Measurements from ENCODE around the gene CD2.

Gene CD2

GRCh38 chr1:116793357-116793935 lies 39.2 kb downstream of the CD2 start:
- H2BK15ac ChIP-seq (replicated peaks; ENCODE audit: low read depth) = no peak overlapping the region
- no peaks in the 10 kb centered on the region for H3K27me3 ChIP-seq (ENCODE audit: insufficient read depth, low read length, poor library complexity)
- no peaks in the 10 kb centered on the region for H3K4me1 ChIP-seq (ENCODE audit: control insufficient read depth, low read depth, low read length)
- H3K56ac ChIP-seq (ENCODE audit: low read length) = no peak overlapping the region
- DNase-seq = no peak
- H3K4me2 ChIP-seq (ENCODE audit: low read length) = no peak overlapping the region
- H3K79me2 ChIP-seq (ENCODE audit: control insufficient read depth, insufficient read depth, low read length) = no peaks in the 10 kb centered on the region
- H4K8ac ChIP-seq (ENCODE audit: low read depth, low read length) = no peak overlapping the region
- no peak overlapping the region for H2AK5ac ChIP-seq (ENCODE audit: low read length)
- no peak overlapping the region for H2BK120ac ChIP-seq (ENCODE audit: low read depth, low read length)
- no peak overlapping the region for H2BK5ac ChIP-seq (ENCODE audit: low read length)
- no peak overlapping the region for H3K9ac ChIP-seq (ENCODE audit: low read length)
- no peaks in the 10 kb centered on the region for H3K79me1 ChIP-seq (ENCODE audit: low read length)
- H4K5ac ChIP-seq (ENCODE audit: low read length) = no peak overlapping the region
- no CpG with 5 or more reads among the region's 2 CpGs for WGBS (ENCODE audit: extremely low coverage, insufficient coverage, low lambda C conversion rate)
- H3K18ac ChIP-seq (ENCODE audit: low read length) = no peak overlapping the region
- no peak overlapping the region for H3K27ac ChIP-seq (ENCODE audit: low read depth, low read length)
- no peaks in the 10 kb centered on the region for H3K36me3 ChIP-seq (ENCODE audit: control insufficient read depth, insufficient read depth, low read length)
- no peak overlapping the region for H3K4me3 ChIP-seq (ENCODE audit: low read length)
- H3K4ac ChIP-seq (ENCODE audit: low read depth, low read length) = no peak overlapping the region
- no peak overlapping the region for H3K23ac ChIP-seq (ENCODE audit: low read length)

GRCh38 chr1:116794371-116794770 lies 40.1 kb downstream of the CD2 start:
- H2BK120ac ChIP-seq (ENCODE audit: low read depth, low read length) = no peak overlapping the region
- no peak overlapping the region for H3K4me2 ChIP-seq (ENCODE audit: low read length)
- no peak overlapping the region for H2BK5ac ChIP-seq (ENCODE audit: low read length)
- H4K8ac ChIP-seq (ENCODE audit: low read depth, low read length) = no peak overlapping the region
- H3K79me1 ChIP-seq (ENCODE audit: low read length) = no peaks in the 10 kb centered on the region
- H3K18ac ChIP-seq (ENCODE audit: low read length) = no peak overlapping the region
- no peak overlapping the region for H3K4ac ChIP-seq (ENCODE audit: low read depth, low read length)
- no peak overlapping the region for H3K27ac ChIP-seq (ENCODE audit: low read depth, low read length)
- H3K9ac ChIP-seq (ENCODE audit: low read length) = no peak overlapping the region
- DNase-seq = no peak
- no CpG with 5 or more reads among the region's 5 CpGs for WGBS (ENCODE audit: extremely low coverage, insufficient coverage, low lambda C conversion rate)
- H3K36me3 ChIP-seq (ENCODE audit: control insufficient read depth, insufficient read depth, low read length) = no peaks in the 10 kb centered on the region
- no peaks in the 10 kb centered on the region for H3K4me1 ChIP-seq (ENCODE audit: control insufficient read depth, low read depth, low read length)
- H3K23ac ChIP-seq (ENCODE audit: low read length) = no peak overlapping the region
- no peaks in the 10 kb centered on the region for H3K27me3 ChIP-seq (ENCODE audit: insufficient read depth, low read length, poor library complexity)
- H3K4me3 ChIP-seq (ENCODE audit: low read length) = no peak overlapping the region
- no peak overlapping the region for H2AK5ac ChIP-seq (ENCODE audit: low read length)
- H3K79me2 ChIP-seq (ENCODE audit: control insufficient read depth, insufficient read depth, low read length) = no peaks in the 10 kb centered on the region
- no peak overlapping the region for H3K56ac ChIP-seq (ENCODE audit: low read length)
- H4K5ac ChIP-seq (ENCODE audit: low read length) = no peak overlapping the region
- no peak overlapping the region for H2BK15ac ChIP-seq (replicated peaks; ENCODE audit: low read depth)

- Histone ChIP-seq H3K4ac (ENCODE audit: low read depth, low read length) (no peak overlapping the region), H4K8ac (ENCODE audit: low read depth, low read length) (no peak overlapping the region), H2BK120ac (ENCODE audit: low read depth, low read length) (no peak overlapping the region), H2BK5ac (ENCODE audit: low read length) (no peak overlapping the region), H3K79me1 (ENCODE audit: low read length) (no peaks in the 10 kb centered on the region), H3K4me2 (ENCODE audit: low read length) (no peak overlapping the region), H4K5ac (ENCODE audit: low read length) (no peak overlapping the region), H3K9ac (ENCODE audit: low read length) (no peak overlapping the region), H3K27me3 (ENCODE audit: insufficient read depth, low read length, poor library complexity) (no peaks in the 10 kb centered on the region), H3K27ac (ENCODE audit: low read depth, low read length) (no peak overlapping the region), H3K36me3 (ENCODE audit: control insufficient read depth, insufficient read depth, low read length) (no peaks in the 10 kb centered on the region), H2BK15ac (replicated peaks; ENCODE audit: low read depth) (no peak overlapping the region), H2AK5ac (ENCODE audit: low read length) (no peak overlapping the region), H3K79me2 (ENCODE audit: control insufficient read depth, insufficient read depth, low read length) (no peaks in the 10 kb centered on the region), H3K56ac (ENCODE audit: low read length) (no peak overlapping the region), H3K4me1 (ENCODE audit: control insufficient read depth, low read depth, low read length) (no peaks in the 10 kb centered on the region), H3K18ac (ENCODE audit: low read length) (no peak overlapping the region), H3K4me3 (ENCODE audit: low read length) (no peak overlapping the region), H3K23ac (ENCODE audit: low read length) (no peak overlapping the region)
- DNase-seq = no peak
- WGBS (ENCODE audit: extremely low coverage, insufficient coverage, low lambda C conversion rate) = no CpG with 5 or more reads among the region's 4 CpGs
Measured at GRCh38 chr1:116794804-116795481, 40.7 kb downstream of the CD2 start.

GRCh38 chr1:116795482-116795829 lies 41.2 kb downstream of the CD2 start:
- WGBS (ENCODE audit: extremely low coverage, insufficient coverage, low lambda C conversion rate) = no CpG with 5 or more reads among the region's 3 CpGs
- DNase-seq = no peak
- Histone ChIP-seq H3K18ac (ENCODE audit: low read length) (no peak overlapping the region), H3K23ac (ENCODE audit: low read length) (no peak overlapping the region), H2BK120ac (ENCODE audit: low read depth, low read length) (no peak overlapping the region), H3K27me3 (ENCODE audit: insufficient read depth, low read length, poor library complexity) (no peaks in the 10 kb centered on the region), H2AK5ac (ENCODE audit: low read length) (no peak overlapping the region), H3K27ac (ENCODE audit: low read depth, low read length) (no peak overlapping the region), H3K56ac (ENCODE audit: low read length) (no peak overlapping the region), H3K4me3 (ENCODE audit: low read length) (no peak overlapping the region), H2BK5ac (ENCODE audit: low read length) (no peak overlapping the region), H4K8ac (ENCODE audit: low read depth, low read length) (no peak overlapping the region), H3K4me1 (ENCODE audit: control insufficient read depth, low read depth, low read length) (no peaks in the 10 kb centered on the region), H3K79me1 (ENCODE audit: low read length) (no peaks in the 10 kb centered on the region), H3K4ac (ENCODE audit: low read depth, low read length) (no peak overlapping the region), H3K9ac (ENCODE audit: low read length) (no peak overlapping the region), H3K4me2 (ENCODE audit: low read length) (no peak overlapping the region), H3K79me2 (ENCODE audit: control insufficient read depth, insufficient read depth, low read length) (no peaks in the 10 kb centered on the region), H4K5ac (ENCODE audit: low read length) (no peak overlapping the region), H2BK15ac (replicated peaks; ENCODE audit: low read depth) (no peak overlapping the region), H3K36me3 (ENCODE audit: control insufficient read depth, insufficient read depth, low read length) (no peaks in the 10 kb centered on the region)

DNA sequence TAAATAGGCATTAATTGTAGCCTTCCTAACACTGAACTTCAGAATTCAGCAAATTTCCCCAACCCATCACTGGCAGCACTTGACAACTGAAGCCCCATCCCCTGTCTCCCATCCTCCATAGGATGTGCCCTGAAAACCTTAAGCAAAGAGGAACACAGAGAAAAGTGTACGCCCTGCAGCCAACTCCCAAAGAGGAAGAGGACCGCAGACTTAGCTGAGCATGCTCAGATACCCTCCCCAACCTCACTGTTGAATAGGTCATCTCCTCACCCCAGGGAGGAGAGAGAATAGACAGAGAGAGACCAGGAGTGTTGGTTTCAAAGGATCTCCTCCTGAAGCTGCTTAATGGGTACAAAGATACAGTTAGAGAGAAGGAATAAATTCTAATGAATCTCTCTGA lies 50.5 kb downstream of the CD2 start:
- H3K56ac ChIP-seq (ENCODE audit: low read length) = no peak overlapping the region
- H3K4me3 ChIP-seq (ENCODE audit: low read length) = no peak overlapping the region
- H3K4ac ChIP-seq (ENCODE audit: low read depth, low read length) = no peak overlapping the region
- H2BK120ac ChIP-seq (ENCODE audit: low read depth, low read length) = no peak overlapping the region
- H3K18ac ChIP-seq (ENCODE audit: low read length) = no peak overlapping the region
- H2BK15ac ChIP-seq (replicated peaks; ENCODE audit: low read depth) = no peak overlapping the region
- H3K27ac ChIP-seq (ENCODE audit: low read depth, low read length) = no peak overlapping the region
- no CpG with 5 or more reads among the region's 2 CpGs for WGBS (ENCODE audit: extremely low coverage, insufficient coverage, low lambda C conversion rate)
- H4K5ac ChIP-seq (ENCODE audit: low read length) = no peak overlapping the region
- H2AK5ac ChIP-seq (ENCODE audit: low read length) = no peak overlapping the region
- H3K4me1 ChIP-seq (ENCODE audit: control insufficient read depth, low read depth, low read length) = no peaks in the 10 kb centered on the region
- H2BK5ac ChIP-seq (ENCODE audit: low read length) = no peak overlapping the region
- no peak overlapping the region for H4K8ac ChIP-seq (ENCODE audit: low read depth, low read length)
- no peak for DNase-seq
- H3K36me3 ChIP-seq (ENCODE audit: control insufficient read depth, insufficient read depth, low read length) = no peaks in the 10 kb centered on the region
- H3K27me3 ChIP-seq (ENCODE audit: insufficient read depth, low read length, poor library complexity) = no peaks in the 10 kb centered on the region
- H3K79me1 ChIP-seq (ENCODE audit: low read length) = no peaks in the 10 kb centered on the region
- H3K79me2 ChIP-seq (ENCODE audit: control insufficient read depth, insufficient read depth, low read length) = no peaks in the 10 kb centered on the region
- H3K23ac ChIP-seq (ENCODE audit: low read length) = no peak overlapping the region
- no peak overlapping the region for H3K4me2 ChIP-seq (ENCODE audit: low read length)
- H3K9ac ChIP-seq (ENCODE audit: low read length) = no peak overlapping the region

- Histone ChIP-seq H3K4me2 (ENCODE audit: low read length) (no peak overlapping the region), H3K27ac (ENCODE audit: low read depth, low read length) (no peak overlapping the region), H3K18ac (ENCODE audit: low read length) (no peak overlapping the region), H3K4ac (ENCODE audit: low read depth, low read length) (no peak overlapping the region), H4K5ac (ENCODE audit: low read length) (no peak overlapping the region), H4K8ac (ENCODE audit: low read depth, low read length) (no peak overlapping the region), H3K4me3 (ENCODE audit: low read length) (no peak overlapping the region), H3K27me3 (ENCODE audit: insufficient read depth, low read length, poor library complexity) (no peaks in the 10 kb centered on the region), H2BK5ac (ENCODE audit: low read length) (no peak overlapping the region), H3K9ac (ENCODE audit: low read length) (no peak overlapping the region), H3K36me3 (ENCODE audit: control insufficient read depth, insufficient read depth, low read length) (no peaks in the 10 kb centered on the region), H3K79me1 (ENCODE audit: low read length) (no peaks in the 10 kb centered on the region), H2AK5ac (ENCODE audit: low read length) (no peak overlapping the region), H3K4me1 (ENCODE audit: control insufficient read depth, low read depth, low read length) (no peaks in the 10 kb centered on the region), H3K56ac (ENCODE audit: low read length) (no peak overlapping the region), H2BK120ac (ENCODE audit: low read depth, low read length) (no peak overlapping the region), H2BK15ac (replicated peaks; ENCODE audit: low read depth) (no peak overlapping the region), H3K79me2 (ENCODE audit: control insufficient read depth, insufficient read depth, low read length) (no peaks in the 10 kb centered on the region), H3K23ac (ENCODE audit: low read length) (no peak overlapping the region)
- WGBS (ENCODE audit: extremely low coverage, insufficient coverage, low lambda C conversion rate) = no CpG with 5 or more reads among the region's 2 CpGs
- no peak for DNase-seq
Measured at GRCh38 chr1:116805398-116805797, 51.2 kb downstream of the CD2 start.

Measured in mesendoderm (in vitro differentiated cells).